HEK293T (cell line): ENCODE data around the gene FOXK2.

Experiments
- BHLHE40 ChIP-seq: fragments of 450-650 bp; IDR thresholded peaks from 2 replicates; pipeline ENCODE4 v1.6.1; 2016; ENCODE audit warnings: mild to moderate bottlenecking, moderate library complexity, borderline replicate concordance
- CTBP1 ChIP-seq: fragments of 450-650 bp; IDR thresholded peaks from 2 replicates; pipeline ENCODE4 v1.6.1; 2016; ENCODE audit warnings: borderline replicate concordance
- ELF4 ChIP-seq: fragments of 450-650 bp; IDR thresholded peaks from 2 replicates; pipeline ENCODE4 v1.6.1; 2017; ENCODE audit warnings: antibody characterized with exemption
- FOXK2 ChIP-seq: fragments of 450-650 bp; IDR thresholded peaks from 2 replicates; pipeline ENCODE4 v1.6.1; 2016; ENCODE audit warnings: mild to moderate bottlenecking
- FOXM1 ChIP-seq: fragments of 450-650 bp; IDR thresholded peaks from 2 replicates; pipeline ENCODE4 v1.6.1; 2017; ENCODE audit warnings: mild to moderate bottlenecking, borderline replicate concordance
- HDGF ChIP-seq: fragments of 450-650 bp; IDR thresholded peaks from 2 replicates; pipeline ENCODE4 v1.6.1; 2017; ENCODE audit warnings: antibody characterized with exemption, borderline replicate concordance
- LEF1 ChIP-seq: fragments of 450-650 bp; IDR thresholded peaks from 2 replicates; pipeline ENCODE4 v1.6.1; 2017; ENCODE audit warnings: mild to moderate bottlenecking, borderline replicate concordance
- SP1 ChIP-seq: fragments of 450-650 bp; IDR thresholded peaks from 2 replicates; pipeline ENCODE4 v1.6.1; 2017
- SUZ12 ChIP-seq: fragments of 450-650 bp; IDR thresholded peaks from 2 replicates; pipeline ENCODE4 v1.6.1; 2016; ENCODE audit warnings: mild to moderate bottlenecking
- TARDBP ChIP-seq: fragments of 450-650 bp; IDR thresholded peaks from 2 replicates; pipeline ENCODE4 v1.6.1; 2016
- ZNF384 ChIP-seq: fragments of 450-650 bp; IDR thresholded peaks from 2 replicates; pipeline ENCODE4 v1.6.1; 2016
- TF ChIP-seq, protein P1 (sequence below): fragments of 450-650 bp; IDR thresholded peaks from 2 replicates; pipeline ENCODE4 v1.6.1; 2016

DNA sequence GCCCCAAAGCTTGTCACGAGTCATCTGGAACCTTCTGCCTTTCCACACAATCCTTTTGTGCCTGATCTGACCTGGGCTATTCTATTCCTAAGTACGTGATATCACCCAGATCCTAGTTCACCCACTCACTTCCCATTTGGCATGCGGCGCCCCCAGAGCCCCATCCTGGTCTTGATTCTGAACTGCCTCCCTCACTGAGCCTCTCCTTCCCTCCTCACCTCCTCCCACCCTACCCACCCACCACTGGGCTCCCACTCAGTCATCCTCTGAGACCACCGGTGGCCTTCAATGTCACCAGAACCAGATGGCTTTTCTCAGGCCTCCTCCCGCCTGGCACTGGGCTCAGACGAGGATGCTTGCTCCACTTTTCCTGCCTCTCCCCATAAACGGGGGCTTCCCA, 110.2 kb downstream of the FOXK2 start:
- TF ChIP-seq TARDBP = no peak
- TF ChIP-seq ELF4 = no peak
- TF ChIP-seq HDGF = no peak
- no peak for TF ChIP-seq SP1
- TF ChIP-seq ZNF384 = no peak
- no peak for TF ChIP-seq LEF1
- TF ChIP-seq FOXM1 = no peak
- TF ChIP-seq, protein P1, sequence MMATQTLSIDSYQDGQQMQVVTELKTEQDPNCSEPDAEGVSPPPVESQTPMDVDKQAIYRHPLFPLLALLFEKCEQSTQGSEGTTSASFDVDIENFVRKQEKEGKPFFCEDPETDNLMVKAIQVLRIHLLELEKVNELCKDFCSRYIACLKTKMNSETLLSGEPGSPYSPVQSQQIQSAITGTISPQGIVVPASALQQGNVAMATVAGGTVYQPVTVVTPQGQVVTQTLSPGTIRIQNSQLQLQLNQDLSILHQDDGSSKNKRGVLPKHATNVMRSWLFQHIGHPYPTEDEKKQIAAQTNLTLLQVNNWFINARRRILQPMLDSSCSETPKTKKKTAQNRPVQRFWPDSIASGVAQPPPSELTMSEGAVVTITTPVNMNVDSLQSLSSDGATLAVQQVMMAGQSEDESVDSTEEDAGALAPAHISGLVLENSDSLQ = no peak
- no peak for TF ChIP-seq CTBP1
- no peak for TF ChIP-seq BHLHE40
- no peak for TF ChIP-seq SUZ12
- no peak for TF ChIP-seq FOXK2
